CD1c-positive myeloid dendritic cell (primary cell): ENCODE data around the gene GATAD1.
"Not testable (repeated sequence)": the region's sequence is repeated elsewhere in the genome, so short reads cannot be mapped to it uniquely, and the experiment has no call there.

ENCODE experiments used
- DNase-seq: peaks from one replicate; pipeline ENCODE4 v3.0.0-alpha.2; 2016; ENCODE audit errors: extremely low spot score

Gene GATAD1

GRCh38 chr7:92447345-92448204 is at the start of gene GATAD1:
Gene GATAD1, plus strand, starts transcription at chr7:92447482. Its CDS starts 248 bp downstream, at chr7:92447730.
- peak; percentile 94 for DNase-seq

- no peak for DNase-seq
Observed at GRCh38 chr7:92397542-92397941, 49.7 kb upstream of the GATAD1 start.

- no peak for DNase-seq
Observed at GRCh38 chr7:92400013-92400412, 47.3 kb upstream of the GATAD1 start.

- DNase-seq = no peak
Observed at GRCh38 chr7:92402920-92403759, 44.1 kb upstream of the GATAD1 start.

GRCh38 chr7:92403760-92404074 is 43.6 kb upstream of the GATAD1 start:
- no peak for DNase-seq

- no peak for DNase-seq
Observed at GRCh38 chr7:92404170-92404614, 43.1 kb upstream of the GATAD1 start.

- no peak for DNase-seq
Observed at GRCh38 chr7:92409357-92409756, 37.9 kb upstream of the GATAD1 start.

- not testable (repeated sequence) for DNase-seq
Observed at GRCh38 chr7:92410162-92410561, 37.1 kb upstream of the GATAD1 start.

GRCh38 chr7:92412745-92413144 is 34.5 kb upstream of the GATAD1 start:
- DNase-seq = no peak

- no peak for DNase-seq
Observed at GRCh38 chr7:92413550-92413949, 33.7 kb upstream of the GATAD1 start.

- no peak for DNase-seq
Observed at GRCh38 chr7:92415225-92415624, 32.1 kb upstream of the GATAD1 start.

- no peak for DNase-seq
Observed at GRCh38 chr7:92417913-92418312, 29.4 kb upstream of the GATAD1 start.

- DNase-seq = peak; percentile 15
Observed at GRCh38 chr7:92421676-92422435, 25.4 kb upstream of the GATAD1 start.

- DNase-seq = no peak
Observed at GRCh38 chr7:92422926-92423325, 24.4 kb upstream of the GATAD1 start.

- DNase-seq = no peak
Observed at GRCh38 chr7:92423710-92424131, 23.6 kb upstream of the GATAD1 start.

GRCh38 chr7:92425311-92425947 is 21.9 kb upstream of the GATAD1 start:
- no peak for DNase-seq

GRCh38 chr7:92427193-92427592 is 20.1 kb upstream of the GATAD1 start:
- no peak for DNase-seq

- no peak for DNase-seq
Observed at GRCh38 chr7:92432299-92432946, 14.9 kb upstream of the GATAD1 start.

GRCh38 chr7:92433019-92433418 is 14.3 kb upstream of the GATAD1 start:
- no peak for DNase-seq

GRCh38 chr7:92435542-92435941 is 11.7 kb upstream of the GATAD1 start:
- no peak for DNase-seq
